GM18519 (cell line): ENCODE results near the gene EDIL3.
"Not testable (repeated sequence)": the region's sequence is repeated elsewhere in the genome, so short reads cannot be mapped to it uniquely, and the experiment has no call there.

Experiments used
- ATAC-seq: cut with Tn5 transposase; IDR thresholded peaks from one replicate; pipeline ENCODE4 v1.9.1; 2021; ENCODE audit warnings: mild to moderate bottlenecking, moderate library complexity; ENCODE audit not compliant: unreplicated experiment, low FRiP score

Gene EDIL3

DNA sequence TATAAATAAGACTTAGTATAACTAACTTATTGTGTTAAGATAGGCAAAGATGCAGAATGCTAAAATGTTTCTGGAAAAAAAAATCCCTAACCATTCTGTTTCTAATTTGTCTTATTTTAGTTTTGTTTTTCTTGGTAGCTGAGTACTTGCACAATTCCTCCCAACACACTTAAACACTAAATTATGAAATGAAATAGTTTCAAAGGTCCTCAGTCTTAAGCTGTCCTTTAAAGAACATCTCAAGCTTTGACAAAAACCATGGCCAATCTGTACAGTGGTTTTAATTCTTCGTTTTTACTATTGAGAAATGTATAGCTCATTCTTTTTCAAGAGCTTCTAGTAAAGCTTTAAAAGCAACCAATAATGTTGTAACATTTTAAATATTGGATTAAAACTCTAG, 171.5 kb downstream of the EDIL3 start:
- ATAC-seq, result no peak

- no peak for ATAC-seq
Observed at GRCh38 chr5:84204772-84205171, 179.9 kb downstream of the EDIL3 start.

- no peak for ATAC-seq
Observed at GRCh38 chr5:84202136-84202535, 182.5 kb downstream of the EDIL3 start.

DNA sequence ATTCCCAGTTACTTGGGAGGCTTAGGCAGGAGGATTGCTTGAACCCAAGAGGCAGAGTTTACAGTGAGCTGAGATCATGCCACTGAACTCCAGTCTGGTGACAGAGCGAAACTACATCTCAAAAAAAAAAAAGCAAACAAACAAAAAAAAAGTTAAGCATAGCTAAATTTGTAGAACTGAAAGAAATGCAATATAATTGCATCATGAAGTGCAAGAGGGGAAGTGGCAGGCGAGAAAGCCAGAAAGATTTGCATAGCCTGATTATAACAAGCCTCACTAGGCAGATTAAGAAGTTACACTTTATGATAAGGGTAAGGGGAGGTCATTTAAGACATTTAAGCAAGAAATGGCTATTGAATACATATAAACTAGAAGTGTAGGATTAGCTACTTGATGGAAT, 187.1 kb downstream of the EDIL3 start:
- ATAC-seq, result no peak

- no peak for ATAC-seq
Observed at GRCh38 chr5:84191281-84191680, 193.4 kb downstream of the EDIL3 start.

DNA sequence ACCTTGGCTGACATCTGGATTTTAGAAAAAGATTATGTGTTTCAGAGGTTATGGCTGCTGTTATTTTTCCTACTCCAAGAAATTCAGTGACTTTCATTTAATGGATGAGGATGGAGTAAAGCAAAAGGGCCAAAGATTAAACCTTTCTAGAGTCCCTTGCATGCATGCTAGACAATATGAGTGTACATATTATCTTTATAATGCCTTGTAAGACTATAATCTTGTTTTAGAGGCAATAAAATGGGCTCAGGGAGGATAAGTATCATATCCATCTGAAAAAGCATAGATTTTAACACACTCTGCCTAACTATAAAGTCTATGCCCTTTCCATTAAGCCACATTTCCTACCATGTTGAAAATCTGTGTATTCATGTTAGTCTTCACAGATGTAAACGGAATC, 199.8 kb downstream of the EDIL3 start:
- no peak for ATAC-seq

DNA sequence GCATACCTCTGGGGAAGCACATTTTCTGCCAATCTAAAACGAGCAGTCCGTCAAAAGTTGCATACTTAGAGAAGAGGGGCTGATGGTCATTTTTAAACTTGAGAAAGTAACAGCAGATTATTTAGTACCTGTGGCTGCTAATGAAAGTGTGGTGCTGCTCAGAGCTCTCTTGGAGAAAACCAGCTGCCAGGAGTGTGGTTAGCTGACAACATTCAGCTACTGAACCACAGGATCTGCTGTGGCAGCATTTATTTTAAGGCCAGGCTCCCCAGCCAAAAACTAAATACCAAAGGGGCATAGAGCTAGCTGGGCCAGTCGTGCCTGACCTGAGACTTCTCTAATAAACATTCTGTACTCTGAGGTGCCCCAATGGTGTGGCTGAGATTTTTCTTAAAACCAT, 203.6 kb downstream of the EDIL3 start:
- ATAC-seq, result no peak

DNA sequence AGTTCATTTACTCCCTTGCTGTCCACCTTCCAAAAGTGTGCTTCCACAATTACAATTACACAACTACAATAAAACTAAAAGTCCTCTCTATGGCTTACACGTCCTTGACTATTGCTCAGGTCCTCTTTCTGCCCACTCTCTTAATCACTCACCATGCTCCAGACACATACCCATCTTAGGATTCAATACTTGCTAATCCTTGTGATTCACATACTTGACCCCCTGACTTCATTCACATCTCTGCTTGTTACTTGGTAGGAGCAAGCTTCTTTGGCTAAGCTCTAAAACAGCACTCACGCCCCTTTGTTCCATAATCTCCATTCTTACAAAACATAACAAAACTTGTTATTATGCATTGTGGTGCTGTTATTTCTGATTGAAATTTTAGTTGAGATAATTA, 215.8 kb downstream of the EDIL3 start:
- no peak for ATAC-seq

DNA sequence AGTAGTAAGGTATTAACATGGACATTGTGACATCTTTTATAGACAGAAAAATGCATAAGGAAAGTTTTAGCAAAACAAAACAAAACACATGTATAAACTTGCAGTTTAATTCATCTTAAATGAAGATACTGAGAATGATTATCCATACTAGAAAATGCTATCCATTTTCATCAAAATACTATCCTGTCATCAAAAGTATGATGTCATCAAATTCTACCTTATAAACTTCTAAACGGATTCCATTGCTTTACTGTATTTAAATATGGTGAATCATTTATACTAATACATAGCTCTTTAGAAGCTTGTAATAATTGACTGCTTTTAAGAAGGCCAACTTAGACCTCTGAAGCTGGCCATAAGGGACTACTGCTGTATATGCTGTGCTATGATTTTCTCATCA, 221.0 kb downstream of the EDIL3 start:
- ATAC-seq, result no peak

GRCh38 chr5:84162695-84163094, 222.0 kb downstream of the EDIL3 start:
- ATAC-seq, result no peak

DNA sequence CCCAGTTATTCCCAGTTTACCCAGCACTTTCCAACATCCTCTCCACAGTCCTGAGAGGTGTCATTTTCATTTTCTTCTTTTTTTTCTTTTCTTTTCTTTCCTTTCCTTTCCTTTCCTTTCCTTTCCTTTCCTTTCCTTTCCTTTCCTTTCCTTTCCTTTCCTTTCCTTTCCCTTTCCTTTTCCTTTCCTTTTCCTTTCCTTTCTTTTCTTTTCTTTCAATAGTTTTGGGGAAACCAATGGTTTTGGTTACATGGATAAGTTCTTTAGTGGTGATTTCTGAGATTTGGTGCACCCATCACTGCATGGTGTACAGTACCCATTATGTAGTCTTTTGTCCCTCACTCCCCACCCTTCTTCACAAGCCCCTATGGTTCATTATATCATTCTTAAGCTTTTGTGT, 224.0 kb downstream of the EDIL3 start:
- not testable (repeated sequence) for ATAC-seq

GRCh38 chr5:84149094-84149493, 235.6 kb downstream of the EDIL3 start:
- ATAC-seq, result no peak

DNA sequence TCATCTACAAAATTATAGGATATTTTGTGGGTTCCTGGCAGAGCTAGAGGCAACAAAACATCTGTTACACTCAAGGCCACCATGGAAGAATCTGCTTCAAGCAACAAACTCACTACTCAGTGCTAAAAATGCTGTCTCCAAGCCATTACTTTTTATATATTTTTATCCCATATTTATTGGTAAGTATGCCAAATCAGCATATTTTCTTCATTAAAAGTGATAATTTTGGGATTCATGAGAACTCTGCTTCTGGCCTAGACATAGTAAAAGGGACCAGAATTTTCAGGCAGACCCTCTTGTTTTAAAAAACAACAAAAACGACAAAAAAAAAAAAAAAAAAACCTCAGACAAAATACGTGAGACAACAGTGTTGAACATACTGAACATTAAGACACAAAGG, 236.0 kb downstream of the EDIL3 start:
- no peak for ATAC-seq

DNA sequence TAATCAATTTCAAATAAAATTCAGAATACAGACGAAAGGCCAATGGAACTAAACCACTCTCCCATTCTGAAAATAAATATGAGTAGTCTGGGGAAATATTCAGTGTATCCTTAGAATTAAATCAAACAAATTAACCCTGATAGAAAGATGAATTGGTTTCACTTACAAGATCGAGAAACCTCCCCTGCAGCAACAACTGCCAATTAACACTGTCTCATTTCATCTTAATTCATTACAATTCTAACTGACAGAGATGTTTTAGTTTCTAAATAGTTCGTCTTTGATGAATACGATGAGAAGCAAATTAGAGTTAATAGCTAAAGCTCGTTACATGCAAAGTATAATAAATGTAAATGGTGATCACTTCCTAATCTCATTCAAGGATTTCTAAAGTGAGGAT, 247.1 kb downstream of the EDIL3 start:
- ATAC-seq, result no peak

DNA sequence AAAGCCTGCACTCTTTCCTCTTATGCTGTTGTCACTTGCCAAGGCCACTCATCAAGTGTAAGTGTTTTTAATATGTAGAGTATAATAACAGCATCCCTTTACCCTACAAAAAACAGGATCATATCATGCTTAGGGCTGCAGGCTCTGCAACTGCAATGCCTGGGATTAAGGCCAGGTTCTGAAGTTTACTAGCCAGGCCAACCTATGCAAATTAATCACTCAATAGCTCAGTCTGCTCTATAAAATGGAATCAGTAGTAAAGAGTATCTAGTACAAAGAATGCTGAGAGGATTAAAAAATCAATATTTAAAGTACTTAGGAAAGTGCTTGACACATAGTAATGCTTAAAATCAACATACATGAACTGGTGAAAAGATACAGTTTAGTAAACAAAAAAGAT, 253.3 kb downstream of the EDIL3 start:
- ATAC-seq, result no peak

DNA sequence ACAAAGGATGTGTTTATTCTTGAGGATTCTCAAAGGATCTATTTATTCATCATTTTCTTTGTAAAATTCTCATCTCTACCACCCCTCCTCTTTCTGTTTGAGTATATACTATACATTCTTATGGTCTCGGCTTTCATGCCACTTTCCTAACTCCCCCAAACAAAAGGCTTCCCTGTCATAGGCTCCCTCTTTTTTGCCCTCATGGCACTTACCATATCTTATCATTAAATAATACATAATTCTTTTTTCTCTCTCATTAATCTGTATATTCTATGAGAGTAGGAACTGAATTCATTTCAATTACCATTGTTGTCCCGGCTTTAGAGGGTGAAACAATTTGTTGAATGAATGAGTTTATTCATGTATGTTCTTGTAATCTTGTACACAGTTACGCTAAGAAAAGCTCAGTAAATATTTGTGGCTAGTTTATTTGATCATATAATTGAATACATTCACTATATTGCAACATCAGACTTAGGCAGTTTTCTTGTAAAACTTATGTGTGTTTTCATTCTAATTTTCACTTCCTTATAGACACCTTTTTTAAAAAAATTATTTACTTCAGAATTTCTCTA, 254.6 kb downstream of the EDIL3 start:
- no peak for ATAC-seq

DNA sequence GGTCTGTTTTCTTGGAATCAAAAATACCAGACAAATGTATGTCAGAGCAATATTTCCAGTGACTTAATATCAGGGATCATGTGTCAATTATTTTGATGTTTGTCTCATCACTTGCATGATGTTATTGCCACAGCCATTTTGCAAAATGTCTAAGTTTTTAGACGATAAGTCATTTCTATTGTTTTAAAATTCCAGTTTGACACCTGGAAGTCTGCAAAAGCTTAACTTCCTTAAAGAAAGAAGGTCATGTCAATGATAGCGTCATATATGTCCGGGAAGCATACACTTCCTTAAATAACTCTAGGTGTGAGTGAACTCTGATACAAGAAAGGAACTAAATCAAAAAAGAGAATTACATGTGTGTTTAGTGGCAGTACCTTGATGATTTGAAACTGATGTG, 259.5 kb downstream of the EDIL3 start:
- ATAC-seq, result no peak

- no peak for ATAC-seq
Observed at GRCh38 chr5:84119252-84119651, 265.4 kb downstream of the EDIL3 start.

GRCh38 chr5:84118551-84118950, 266.1 kb downstream of the EDIL3 start:
- ATAC-seq, result no peak

GRCh38 chr5:84115727-84116126, 269.0 kb downstream of the EDIL3 start:
- no peak for ATAC-seq

DNA sequence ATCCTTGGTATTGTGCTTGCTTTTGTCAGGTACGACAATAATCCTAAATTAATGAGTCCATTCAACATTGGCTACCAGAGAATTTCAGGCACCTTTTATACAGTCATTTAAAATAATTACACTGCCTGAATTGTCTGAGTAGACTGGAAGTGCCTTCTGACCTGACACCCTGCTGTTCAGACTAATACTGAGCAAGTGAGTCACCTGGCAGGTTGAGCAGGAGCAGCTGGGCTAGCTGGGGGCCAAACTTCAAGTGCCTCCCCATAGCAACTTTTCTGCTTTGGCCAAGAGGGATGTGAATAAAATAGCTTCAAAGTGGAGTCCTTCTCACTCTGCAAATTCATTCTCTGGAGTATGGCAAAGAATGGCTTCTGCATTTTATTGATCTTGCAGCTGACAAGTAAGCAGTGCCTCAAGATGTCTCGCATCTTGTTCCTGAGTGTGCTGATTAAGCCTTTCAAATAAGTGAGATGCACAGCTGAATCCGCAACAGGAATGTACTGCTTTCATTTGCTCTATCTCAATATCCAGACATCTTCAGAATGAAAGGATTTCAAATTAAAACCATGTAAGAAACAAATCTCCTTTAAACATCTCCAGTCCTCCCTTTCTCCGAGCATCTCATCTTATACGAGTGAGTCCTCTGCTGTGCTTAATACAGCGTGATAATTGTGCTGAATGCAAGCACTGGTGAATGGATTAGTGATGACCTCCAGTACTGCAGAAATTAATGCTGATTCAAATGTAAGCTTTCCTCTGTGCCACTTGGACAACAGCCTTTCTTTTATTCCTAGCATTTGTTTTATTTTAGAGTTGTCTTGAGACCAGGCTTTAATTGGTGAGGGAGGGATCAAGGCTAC, 271.2 kb downstream of the EDIL3 start:
- ATAC-seq, result no peak

DNA sequence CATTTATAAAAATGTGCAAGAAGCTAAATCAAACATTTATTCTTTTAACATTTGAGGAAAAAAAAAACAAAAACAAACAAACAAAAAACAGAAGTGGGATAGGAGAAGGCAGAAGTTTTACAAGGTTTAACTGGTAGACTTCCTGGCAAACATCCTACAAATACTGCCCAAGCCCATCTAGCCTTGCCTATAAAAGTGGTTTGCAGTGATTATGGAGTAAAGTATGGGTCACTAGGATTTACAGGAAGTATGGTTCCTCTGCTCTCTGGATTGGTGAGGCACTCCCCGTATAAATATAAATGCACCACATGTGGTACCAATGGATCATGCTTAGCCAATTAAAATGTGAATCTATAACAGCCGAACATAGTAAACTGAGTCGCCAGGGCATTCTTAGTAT, 291.9 kb downstream of the EDIL3 start:
- ATAC-seq, result no peak
